Measurements from ENCODE around the gene FLACC1.
"Not testable (repeated sequence)": the region's sequence is repeated elsewhere in the genome, so short reads cannot be mapped to it uniquely, and the experiment has no call there.

FLACC1 gene

DNA sequence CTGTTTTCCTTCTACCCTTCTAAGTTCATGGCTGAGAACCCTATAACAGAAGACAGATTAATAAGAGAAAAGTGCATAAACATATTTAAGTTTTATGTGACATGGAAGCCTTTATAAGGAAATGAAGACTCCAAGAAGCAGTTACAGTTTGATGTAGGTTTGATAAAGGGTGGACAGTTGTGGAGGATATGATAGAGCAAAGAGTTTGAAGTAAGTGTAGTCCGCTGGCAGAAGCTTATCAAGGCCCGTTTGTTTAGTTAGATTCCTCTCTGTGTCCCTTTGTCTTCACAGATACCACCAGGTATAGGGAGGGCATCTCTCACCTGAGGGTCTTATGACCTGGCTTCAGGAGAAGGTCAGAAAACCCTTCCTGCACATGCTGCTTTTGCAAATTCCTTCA, 107.3 kb downstream of the FLACC1 start:
- DNase-seq = no peak

- DNase-seq = no peak
Observed at GRCh38 chr2:201248288-201248844, 108.8 kb downstream of the FLACC1 start.

DNA sequence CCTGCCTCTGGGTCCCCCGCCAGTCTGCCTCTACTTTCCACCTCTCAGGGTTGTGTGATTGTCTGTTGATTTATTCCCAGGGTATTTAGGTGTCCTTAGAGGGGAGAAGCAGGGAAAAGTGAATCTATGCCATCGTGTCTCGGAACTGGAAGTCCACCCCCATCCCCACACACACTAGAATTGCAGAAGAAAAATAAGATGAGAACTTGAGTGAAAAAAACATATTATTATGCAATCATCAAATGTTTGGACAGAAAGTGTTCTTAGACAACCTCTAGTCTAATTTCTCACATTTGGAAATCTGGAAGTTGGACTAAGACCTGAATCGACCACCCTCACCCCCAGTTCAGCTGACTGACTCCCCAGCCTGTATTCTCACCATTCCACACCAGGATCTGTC, 110.9 kb downstream of the FLACC1 start:
- no peak for DNase-seq

DNA sequence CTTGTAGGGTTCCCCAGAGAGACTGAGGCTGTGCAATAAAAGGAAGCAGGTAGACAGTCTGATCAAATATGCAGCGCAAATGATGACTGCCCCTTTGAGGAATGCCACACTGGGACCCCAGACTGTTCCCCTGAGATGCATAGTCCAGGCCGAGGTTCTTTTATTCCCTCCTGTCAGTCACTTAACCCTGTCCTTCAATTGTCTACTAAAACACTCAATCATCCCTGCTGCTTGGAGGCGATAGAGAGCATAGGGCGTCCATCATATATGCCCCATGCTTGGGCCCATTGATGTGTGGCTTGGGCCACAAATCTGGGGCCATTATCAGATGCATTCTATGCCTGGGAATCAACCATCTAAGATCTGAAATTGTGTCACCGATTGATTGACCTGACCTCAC, 112.3 kb downstream of the FLACC1 start:
- DNase-seq = no peak

GRCh38 chr2:201242571-201243277, 114.4 kb downstream of the FLACC1 start:
- DNase-seq = no peak

- not testable (repeated sequence) for DNase-seq
Observed at GRCh38 chr2:201239167-201239935, 117.8 kb downstream of the FLACC1 start.

Measured in NCI-H510A (cell line).